SHP77 (cell line): ENCODE results near the gene CBARP.

Experiments used
- DNase-seq, 2 experiments: peaks; one replicate each; lab custom pipeline; 2025; lab: John Stamatoyannopoulos, UW

CBARP gene

DNA sequence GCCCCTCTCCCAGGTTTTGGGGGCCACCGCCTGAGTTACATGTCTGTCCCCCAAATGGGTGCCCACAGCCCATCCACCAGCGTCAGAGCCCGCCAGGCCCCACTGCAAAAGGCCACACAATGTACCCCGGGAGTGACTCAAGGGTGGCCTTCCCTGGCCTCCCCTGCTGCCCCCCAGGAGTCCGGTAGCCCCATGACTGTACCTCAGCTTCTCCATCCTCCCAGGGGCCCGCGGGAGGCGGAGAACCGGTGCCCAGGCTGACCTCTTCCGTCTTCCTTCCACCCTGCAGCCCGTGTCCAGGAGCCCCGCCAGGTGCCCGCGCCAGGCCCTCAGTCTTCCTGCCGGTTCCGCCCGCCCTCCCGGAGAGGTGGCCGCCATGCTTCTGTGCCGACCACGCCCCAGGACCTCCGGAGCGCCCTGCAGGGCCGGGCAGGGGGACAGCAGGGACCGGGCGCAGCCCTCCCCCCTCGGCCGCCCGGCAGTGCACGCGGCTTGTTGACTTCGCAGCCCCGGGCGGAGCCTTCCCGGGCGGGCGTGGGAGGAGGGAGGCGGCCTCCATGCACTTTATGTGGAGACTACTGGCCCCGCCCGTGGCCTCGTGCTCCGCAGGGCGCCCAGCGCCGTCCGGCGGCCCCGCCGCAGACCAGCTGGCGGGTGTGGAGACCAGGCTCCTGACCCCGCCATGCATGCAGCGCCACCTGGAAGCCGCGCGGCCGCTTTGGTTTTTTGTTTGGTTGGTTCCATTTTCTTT, 10.3 kb downstream of the CBARP start:
- no peak for DNase-seq

DNA sequence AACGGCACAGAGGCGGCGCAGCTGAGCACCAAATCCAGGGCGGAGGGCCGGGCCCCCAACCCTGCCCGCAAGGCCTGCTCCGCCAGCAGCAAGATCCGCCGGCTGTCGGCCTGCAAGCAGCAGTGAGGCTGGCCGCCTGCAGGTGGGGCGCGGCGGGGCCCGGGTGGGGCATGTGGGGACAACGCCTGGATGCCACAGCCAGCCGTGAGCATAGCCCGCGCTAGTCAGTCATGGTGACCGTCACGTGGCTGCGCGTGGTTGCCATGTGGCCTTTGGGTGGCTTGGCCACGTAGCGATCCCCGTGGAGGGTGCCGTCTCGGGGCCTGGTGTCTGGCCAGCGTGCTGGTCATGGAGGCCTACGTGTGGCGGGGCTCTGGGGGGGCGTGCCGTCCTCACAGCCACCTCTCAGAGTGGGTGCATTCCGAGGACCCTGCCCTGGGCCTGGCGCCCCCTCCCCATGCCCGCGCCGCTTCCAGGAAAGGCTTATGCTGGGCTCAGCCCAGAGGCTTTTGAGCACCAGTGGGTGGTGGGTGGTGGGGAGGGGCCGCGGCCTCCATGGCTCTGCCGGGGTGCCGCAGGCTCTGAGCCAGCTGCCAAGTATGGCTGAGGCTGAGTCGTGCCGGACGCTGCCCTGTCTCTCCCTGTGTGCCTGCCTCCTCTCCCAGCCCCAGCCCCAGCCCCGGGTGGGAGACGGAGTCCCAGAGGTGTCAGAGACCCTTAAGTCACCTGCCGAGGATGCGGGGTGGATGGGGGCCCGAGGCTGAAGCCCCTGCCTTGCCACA, 11.1 kb downstream of the CBARP start:
- DNase-seq, result no peak

DNA sequence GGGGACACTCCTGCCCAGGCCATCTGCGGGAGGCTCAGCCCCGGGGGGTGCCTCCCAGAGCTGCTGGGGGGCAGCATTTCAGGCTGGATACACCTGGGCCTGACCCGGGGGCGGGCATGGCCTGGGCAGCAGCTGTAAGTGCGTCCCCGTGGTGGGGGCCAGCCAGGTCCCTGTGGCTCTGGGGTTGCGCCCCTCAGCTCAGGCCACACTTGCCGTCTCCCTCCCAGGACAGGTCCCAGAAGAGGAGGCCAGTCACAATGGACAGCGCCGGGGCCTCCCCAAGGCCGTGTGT, 11.6 kb downstream of the CBARP start:
- DNase-seq, result no peak

GRCh38 chr19:1225440-1226226, 12.2 kb downstream of the CBARP start:
- no peak for DNase-seq

- no peak for DNase-seq
Observed at GRCh38 chr19:1224847-1225246, 13.0 kb downstream of the CBARP start.

GRCh38 chr19:1224047-1224825, 13.6 kb downstream of the CBARP start:
- DNase-seq, result no peak

DNA sequence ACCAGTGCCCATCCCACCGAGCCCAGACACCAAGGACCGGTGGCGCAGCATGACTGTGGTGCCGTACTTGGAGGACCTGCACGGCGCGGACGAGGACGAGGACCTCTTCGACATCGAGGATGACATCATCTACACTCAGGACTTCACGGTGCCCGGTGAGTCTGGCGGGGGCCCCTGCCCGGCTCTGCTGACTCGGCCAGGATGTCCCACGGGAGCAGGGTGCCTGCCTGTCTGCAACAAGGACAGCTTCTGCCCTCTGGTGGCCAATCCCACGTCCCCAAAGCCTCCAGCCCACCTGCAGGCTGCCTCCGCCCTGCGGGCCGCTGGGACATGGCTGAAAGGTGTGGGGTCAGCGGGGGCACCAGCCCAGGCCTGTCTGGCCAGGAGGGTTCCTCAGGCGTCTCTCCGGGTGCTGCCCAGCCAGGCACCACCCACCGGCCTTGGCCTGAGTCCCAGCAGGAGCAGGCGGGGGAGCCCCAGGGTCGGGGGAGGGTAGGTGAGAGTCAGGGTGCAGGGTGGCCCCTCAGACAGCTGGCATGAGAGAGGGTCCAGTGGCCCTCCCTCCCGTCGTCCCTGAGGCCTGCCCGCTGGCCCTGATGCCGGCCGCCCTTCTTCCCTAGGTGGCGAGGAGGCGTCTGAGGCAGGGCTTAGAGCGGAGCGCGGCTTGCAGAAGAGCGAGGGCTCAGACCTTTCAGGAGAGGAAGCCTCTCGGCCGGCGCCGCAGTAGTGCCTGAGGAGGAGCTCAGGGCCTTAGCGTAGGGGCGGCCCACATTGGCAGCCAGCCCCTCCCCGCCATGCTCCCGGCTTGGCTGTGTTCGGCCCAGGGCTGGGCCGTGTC, 14.6 kb downstream of the CBARP start:
- peak; percentile 53 to 56 for DNase-seq

- no peak for DNase-seq
Observed at GRCh38 chr19:1222394-1222793, 15.4 kb downstream of the CBARP start.

DNA sequence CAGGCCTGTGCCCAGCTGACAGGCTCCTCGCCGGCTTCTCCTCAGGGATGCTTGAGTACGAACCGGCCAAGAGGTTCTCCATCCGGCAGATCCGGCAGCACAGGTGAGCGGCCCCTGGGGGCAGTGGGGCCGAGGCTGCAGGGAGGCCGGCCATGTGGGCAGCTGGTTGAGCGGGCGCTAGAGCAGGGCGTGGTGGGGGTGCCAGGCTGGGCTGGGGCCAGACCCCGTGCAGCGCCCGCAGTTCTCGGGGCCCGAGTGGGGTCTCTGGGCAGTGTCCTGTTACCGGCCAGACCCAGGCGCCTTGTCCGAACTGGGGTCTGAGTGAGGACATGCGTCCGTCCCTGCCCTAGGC, 15.9 kb downstream of the CBARP start:
- DNase-seq, result no peak

- DNase-seq, result peak; percentile 46 to 62
Observed at GRCh38 chr19:1220976-1221903, 16.6 kb downstream of the CBARP start.

GRCh38 chr19:1220477-1220930, 17.3 kb downstream of the CBARP start:
- peak; percentile 81 to 90 for DNase-seq

GRCh38 chr19:1219786-1220476, 17.9 kb downstream of the CBARP start:
- no peak for DNase-seq

GRCh38 chr19:1218751-1219567, 18.8 kb downstream of the CBARP start:
- no peak for DNase-seq

- no peak for DNase-seq
Observed at GRCh38 chr19:1217366-1217765, 20.4 kb downstream of the CBARP start.

- DNase-seq, result no peak
Observed at GRCh38 chr19:1216756-1217155, 21.0 kb downstream of the CBARP start.

GRCh38 chr19:1214862-1215731, 22.7 kb downstream of the CBARP start:
- DNase-seq, result peak; percentile 62

DNA sequence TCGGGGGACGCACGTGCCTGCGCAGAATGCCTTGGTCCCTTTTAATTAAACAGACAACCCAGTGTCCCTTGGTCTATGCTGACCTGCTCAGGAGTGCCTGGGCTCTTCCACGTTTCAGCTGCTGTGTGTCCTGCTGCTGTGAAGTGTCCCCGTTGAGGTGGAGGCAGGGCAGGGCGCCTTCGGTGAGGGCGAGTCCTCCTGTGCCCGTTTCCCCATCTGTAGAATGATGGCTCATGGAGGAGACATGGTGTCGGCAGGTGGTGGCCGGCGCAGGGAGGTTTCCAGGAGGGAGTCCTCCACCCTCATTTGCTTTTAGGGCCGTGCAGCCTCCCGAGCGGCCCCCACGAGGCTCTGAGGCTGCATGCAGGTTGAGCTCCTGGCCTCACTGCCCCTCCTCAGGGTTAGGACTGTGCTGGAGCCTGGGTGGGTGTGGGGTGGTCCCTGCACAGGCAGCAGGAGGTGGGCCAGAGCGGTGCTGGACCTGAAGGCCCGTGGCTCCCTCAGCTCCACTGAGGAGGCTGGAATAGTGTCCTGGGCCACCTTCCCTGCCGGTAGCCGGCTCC, 23.4 kb downstream of the CBARP start:
- no peak for DNase-seq
